H1 (cell line): ENCODE data around the gene LLGL1. TPM values are rescaled to one million over a fixed set of nuclear protein-coding genes. Genes with fewer than 3 reads are reported as not detected.

Source experiments
- CTCF ChIA-PET: fragments of 300-600 bp; sonication (Branson Sonifier 250); formaldehyde crosslinking; loops from one replicate; lab custom pipeline; 2021; ENCODE audit not compliant: partially characterized antibody; lab: Charles Lee
- POLR2A ChIA-PET: fragments of 300-600 bp; sonication (Branson Sonifier 250); formaldehyde crosslinking; loops from one replicate; lab custom pipeline; 2021; ENCODE audit warnings: inconsistent platforms; ENCODE audit not compliant: partially characterized antibody; lab: Charles Lee
- DNase-seq, 2 experiments: peaks; one replicate each; pipeline versions ENCODE4 v3.0.0 to v3.0.0-alpha.2; 2010 to 2022; ENCODE audit warnings: low spot score in 2 of 2, low read depth in 1 of 2, mixed read lengths in 1 of 2
- FAIRE-seq: peaks from 2 replicates; lab custom pipeline; 2011; peaks lifted over from hg19 to GRCh38; lab: Jason Lieb, UNC
- H2AFZ ChIP-seq: 2 replicates; pipeline ENCODE4 v1.8.1; 2012; ENCODE audit warnings: low read length, inconsistent platforms
- H2AK5ac ChIP-seq: 2 replicates; pipeline ENCODE4 v1.6.1; 2013; ENCODE audit warnings: low read depth, low read length
- H2BK120ac ChIP-seq: replicated peaks from 2 replicates; pipeline ENCODE3; 2013; ENCODE audit warnings: low read depth, low read length, inconsistent platforms
- H2BK12ac ChIP-seq: 2 replicates; pipeline ENCODE4 v1.6.1; 2013; ENCODE audit warnings: low read depth, low read length
- H2BK15ac ChIP-seq: 2 replicates; pipeline ENCODE4 v1.6.1; 2013; ENCODE audit warnings: low read length
- H2BK20ac ChIP-seq: 2 replicates; pipeline ENCODE4 v1.6.1; 2013; ENCODE audit warnings: low read length
- H2BK5ac ChIP-seq: 2 replicates; pipeline ENCODE4 v1.6.1; 2013; ENCODE audit warnings: low read depth, low read length
- H3K14ac ChIP-seq: 2 replicates; pipeline ENCODE4 v1.6.1; 2013; ENCODE audit warnings: inconsistent platforms; ENCODE audit not compliant: insufficient read length
- H3K18ac ChIP-seq: 2 replicates; pipeline ENCODE4 v1.6.1; 2013; ENCODE audit warnings: low read length; ENCODE audit errors: extremely low read depth
- H3K23ac ChIP-seq: 2 replicates; pipeline ENCODE4 v1.6.1; 2013; ENCODE audit warnings: inconsistent platforms; ENCODE audit not compliant: insufficient read length
- H3K23me2 ChIP-seq: 2 replicates; pipeline ENCODE4 v1.6.1; 2013; ENCODE audit warnings: low read depth, low read length
- H3K27ac ChIP-seq: 2 replicates; pipeline ENCODE4 v1.6.1; 2011; ENCODE audit warnings: low read depth, low read length, inconsistent platforms
- H3K27me3 ChIP-seq, 4 experiments: replicated peaks in 1 of 4; 1 replicate in 1 of 4; 2 replicates in 3 of 4; pipeline versions ENCODE4 v1.6.1 to v1.8.1; 2011 to 2013; ENCODE audit warnings: low read length in 3 of 4, mild to moderate bottlenecking in 3 of 4, inconsistent platforms in 2 of 4, mixed read lengths in 2 of 4, moderate library complexity in 1 of 4; ENCODE audit not compliant: control insufficient read depth in 3 of 4, insufficient read depth in 3 of 4; ENCODE audit errors: extremely low read depth in 1 of 4
- H3K36me3 ChIP-seq, 4 experiments: 2 replicates each; pipeline versions ENCODE4 v1.6.1 to v1.8.1; 2011 to 2013; ENCODE audit warnings: mild to moderate bottlenecking in 4 of 4, low read length in 3 of 4, moderate library complexity in 2 of 4, control low read depth in 1 of 4, inconsistent platforms in 1 of 4; ENCODE audit not compliant: insufficient read depth in 4 of 4, control insufficient read depth in 2 of 4
- H3K4ac ChIP-seq: replicated peaks from 2 replicates; pipeline ENCODE3; 2013; ENCODE audit warnings: low read length, low read depth, mixed read lengths, inconsistent platforms; ENCODE audit not compliant: insufficient read length
- H3K4me1 ChIP-seq, 4 experiments: replicated peaks in 1 of 4; 1 replicate in 1 of 4; 2 replicates in 3 of 4; pipeline versions ENCODE4 v1.6.1 to v1.8.1; 2011 to 2013; ENCODE audit warnings: low read length in 3 of 4, inconsistent platforms in 2 of 4, mixed read lengths in 1 of 4; ENCODE audit not compliant: insufficient read depth in 4 of 4, control insufficient read depth in 3 of 4
- H3K4me2 ChIP-seq, 2 experiments: 2 replicates each; pipeline versions ENCODE4 v1.6.1 to v1.8.1; 2011 to 2013; ENCODE audit warnings: low read depth in 2 of 2, low read length in 2 of 2, control low read depth in 1 of 2, inconsistent platforms in 1 of 2, mild to moderate bottlenecking in 1 of 2; ENCODE audit not compliant: insufficient read depth in 1 of 2
- H3K4me3 ChIP-seq, 4 experiments: fragments of 200-600, 300-600 bp in 1 of 4; sonication (generic), shearing (Covaris generic), sonication (Bioruptor Twin) in 1 of 4; 2 replicates each; pipeline versions ENCODE4 v1.5.1 to v1.8.1; 2011 to 2016; ENCODE audit warnings: low read length in 4 of 4, low read depth in 3 of 4, control low read depth in 2 of 4, inconsistent platforms in 2 of 4, mild to moderate bottlenecking in 2 of 4, mixed read lengths in 1 of 4, moderate library complexity in 1 of 4; ENCODE audit not compliant: insufficient read depth in 2 of 4; ENCODE audit errors: extremely low read depth in 1 of 4
- H3K56ac ChIP-seq: replicated peaks from 2 replicates; pipeline ENCODE3; 2013; ENCODE audit warnings: low read depth, mild to moderate bottlenecking, mixed read lengths, low read length, inconsistent platforms; ENCODE audit not compliant: insufficient read length
- H3K79me1 ChIP-seq: 2 replicates; pipeline ENCODE4 v1.6.1; 2013; ENCODE audit warnings: low read depth, low read length, control low read depth
- H3K79me2 ChIP-seq, 2 experiments: 2 replicates each; pipeline versions ENCODE4 v1.6.1 to v1.8.1; 2012 to 2013; ENCODE audit warnings: low read length in 2 of 2, mild to moderate bottlenecking in 2 of 2, inconsistent platforms in 1 of 2; ENCODE audit not compliant: insufficient read depth in 2 of 2, control insufficient read depth in 1 of 2
- H3K9ac ChIP-seq, 4 experiments: replicated peaks in 1 of 4; 1 replicate in 1 of 4; 2 replicates in 3 of 4; pipeline versions ENCODE4 v1.6.1 to v1.8.1; 2011 to 2013; ENCODE audit warnings: low read depth in 3 of 4, low read length in 3 of 4, control low read depth in 2 of 4, mild to moderate bottlenecking in 2 of 4, moderate library complexity in 2 of 4, inconsistent platforms in 1 of 4; ENCODE audit errors: extremely low read depth in 1 of 4
- H3K9me3 ChIP-seq, 2 experiments: 2 replicates each; pipeline versions ENCODE4 v1.6.1 to v1.8.1; 2012 to 2013; ENCODE audit warnings: mild to moderate bottlenecking in 2 of 2, moderate library complexity in 2 of 2, control low read depth in 1 of 2, inconsistent platforms in 1 of 2, low read depth in 1 of 2, low read length in 1 of 2, mixed read lengths in 1 of 2; ENCODE audit not compliant: insufficient read depth in 2 of 2
- H4K20me1 ChIP-seq, 2 experiments: replicated peaks in 1 of 2; 2 replicates each; pipeline versions ENCODE3 to v1.8.1; 2011 to 2013; ENCODE audit warnings: inconsistent platforms in 2 of 2, low read length in 2 of 2, mild to moderate bottlenecking in 1 of 2; ENCODE audit not compliant: insufficient read depth in 2 of 2, control insufficient read depth in 1 of 2
- H4K5ac ChIP-seq: 2 replicates; pipeline ENCODE4 v1.6.1; 2013; ENCODE audit warnings: low read length, low read depth, mixed read lengths, inconsistent platforms; ENCODE audit not compliant: insufficient read length
- H4K8ac ChIP-seq: 2 replicates; pipeline ENCODE4 v1.8.0; 2013; ENCODE audit warnings: mild to moderate bottlenecking, moderate library complexity, low read length, inconsistent platforms; ENCODE audit not compliant: insufficient read depth; ENCODE audit errors: extremely low read depth
- H4K91ac ChIP-seq: replicated peaks from 2 replicates; pipeline ENCODE3; 2013; ENCODE audit warnings: low read length, mixed read lengths, inconsistent platforms; ENCODE audit not compliant: insufficient read length
- EZH2 ChIP-seq: fragments of 200-600 bp; sonication (generic); IDR thresholded peaks from 2 replicates; pipeline ENCODE4 v1.7.1; 2012; ENCODE audit warnings: low read depth, mild to moderate bottlenecking, moderate library complexity, low read length, inconsistent platforms; ENCODE audit not compliant: severe bottlenecking
- POLR2AphosphoS5 ChIP-seq: IDR thresholded peaks from 2 replicates; pipeline ENCODE4 v1.6.1; 2011; ENCODE audit warnings: low read depth, low read length
- WGBS, 2 experiments: shearing (Covaris generic) in 1 of 2; methylation state at CpG; one replicate each; pipeline versions ENCODE4 v1.1.6 to v1.1.7; 2013 to 2015; ENCODE audit warnings: low lambda C conversion rate in 2 of 2, mixed read lengths in 2 of 2, inconsistent platforms in 1 of 2, low coverage in 1 of 2, missing lambda C conversion rate in 1 of 2; ENCODE audit not compliant: insufficient replicate concordance in 2 of 2, insufficient coverage in 1 of 2, insufficient read length in 1 of 2; ENCODE audit errors: extremely low coverage in 1 of 2, missing lambda C conversion rate in 1 of 2; 5-methylcytosine and 5-hydroxymethylcytosine counted together
- polyA plus RNA-seq, 7 experiments: library from polyadenylated mRNA; depleted of rRNA in 3 of 7; stranded (reverse) in 5 of 7; unstranded in 2 of 7; fragments of >200 nt in 5 of 7; fragments of 200-250 nt in 2 of 7; gene quantifications; 1 replicate in 5 of 7; 2 replicates in 1 of 7; 4 replicates in 1 of 7; pipeline versions ENCODE4 v1.2.1 to v1.2.3, GENCODE V29; 2011 to 2013; ENCODE audit warnings: missing spikeins in 2 of 7, mixed read lengths in 2 of 7
- total RNA-seq: library from RNA; stranded (reverse); fragmentation: NEBNext Ultra II Directional; extraction: Animal tissue kit (Norgen Biotek cat#: 25700); gene quantifications from 2 replicates; pipeline ENCODE4 v1.2.1, GENCODE V29; 2021

Gene LLGL1
- total and polyA plus RNA-seq, 2 of the 8 experiments (the other 6 are each of a cell fraction or from before 2014, with no cell fraction given): 71.3 to 107 TPM

DNA sequence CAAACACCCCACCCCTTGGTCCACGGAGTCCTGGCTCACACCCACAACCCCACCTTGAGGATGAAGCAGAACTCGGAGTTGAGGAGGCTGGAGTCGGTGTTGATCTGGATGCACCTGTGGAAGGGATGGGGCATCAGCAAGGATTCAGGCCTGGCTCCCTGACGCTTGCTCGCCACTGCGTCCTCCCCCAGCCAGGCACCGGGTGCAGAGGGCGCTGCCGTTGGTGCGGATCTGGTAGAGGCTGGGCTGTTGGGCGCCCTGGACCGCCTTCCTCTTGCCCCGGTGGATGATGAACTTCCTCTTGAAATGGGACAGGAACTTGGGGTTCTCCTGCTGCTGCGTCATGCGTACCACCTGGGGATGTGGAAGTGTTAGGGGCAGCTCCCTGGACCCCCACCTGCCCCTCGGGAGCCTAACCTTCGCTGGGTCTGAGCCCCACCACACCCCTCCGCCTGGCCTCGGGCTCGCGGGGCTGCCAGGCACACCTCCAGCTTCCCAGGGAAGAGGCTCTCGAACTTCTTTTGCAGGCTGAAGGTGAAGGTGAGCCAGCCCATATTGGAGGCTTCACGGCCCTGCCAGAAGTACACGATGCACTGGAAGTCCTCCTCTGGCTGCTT lies 20.8 kb downstream of the LLGL1 start:
- H3K23ac ChIP-seq: no peak overlapping the region
- TF ChIP-seq EZH2 (no peak), POLR2AphosphoS5 (0 out of 2 replicates have a peak, but pooled peaks have one; percentile 40)
- ChIA-PET CTCF (interaction anchor here (1.5 to 4.0 kb wide), 3 partner anchors 17 to 29 kb away, joined by 3 to 30 read pairs (median 25); partner anchors contain the start of gene MIEF2), POLR2A (interaction anchor here (0.6 to 13.9 kb wide), 11 partner anchors 8 to 75 kb away, joined by 3 to 171 read pairs (median 7); partner anchors contain the start of genes ALKBH5, FLII, MIEF2 and SMCR8)
- FAIRE-seq (no peak), DNase-seq (no peak)
- peak overlapping the region; percentile 0 for H4K5ac ChIP-seq
- peaks cover 13 to 20% of the 10 kb centered on the region in 2 experiments for H4K20me1 ChIP-seq
- peak overlapping the region; percentile 73; the same call in 1 of the 2 replicates for H2BK15ac ChIP-seq
- H3K4me2 ChIP-seq: peak overlapping the region; percentile 80 to 93
- H3K9me3 ChIP-seq: no peaks in the 10 kb centered on the region
- H4K91ac ChIP-seq: no peak overlapping the region
- H2BK20ac ChIP-seq: no peak overlapping the region
- H3K27me3 ChIP-seq: no peaks in the 10 kb centered on the region
- H2BK120ac ChIP-seq: no peak overlapping the region
- peak overlapping the region in 2 of 4 experiments; percentile 49 to 57; a peak in 1 of 7 replicates for H3K9ac ChIP-seq
- H2AK5ac ChIP-seq: no peak overlapping the region; the same call in 1 of the 2 replicates
- no peaks in the 10 kb centered on the region for H3K79me1 ChIP-seq
- H2BK12ac ChIP-seq: no peak overlapping the region; the same call in 1 of the 2 replicates
- H3K14ac ChIP-seq: no peak overlapping the region
- H3K4me1 ChIP-seq: peaks cover 0 to 16% (median 9%) of the 10 kb centered on the region in 4 experiments; a peak in 6 of 7 replicates
- peak overlapping the region; percentile 62; the same call in 1 of the 2 replicates for H4K8ac ChIP-seq
- H3K23me2 ChIP-seq: peaks cover 5% of the 10 kb centered on the region
- peak overlapping the region in 3 of 4 experiments; percentile 20 to 53 (median 32); a peak in 5 of 8 replicates for H3K4me3 ChIP-seq
- H3K18ac ChIP-seq: no peak overlapping the region
- peak overlapping the region; percentile 77 for H2BK5ac ChIP-seq
- no peak overlapping the region for H3K4ac ChIP-seq
- H3K27ac ChIP-seq: peak overlapping the region; percentile 5; the same call in 1 of the 2 replicates
- 94% methylated on average over 24 of the region's 24 CpGs; no CpG with 5 or more reads in 1 of the 2 experiments for WGBS, 2 experiments
- no peak overlapping the region for H3K56ac ChIP-seq
- H3K36me3 ChIP-seq: peaks cover 27 to 55% (median 48%) of the 10 kb centered on the region in 4 experiments
- no peaks in the 10 kb centered on the region for H3K79me2 ChIP-seq
- H2AFZ ChIP-seq: no peak overlapping the region
